ENCODE results near the gene RASGRF1.

RASGRF1 gene

DNA sequence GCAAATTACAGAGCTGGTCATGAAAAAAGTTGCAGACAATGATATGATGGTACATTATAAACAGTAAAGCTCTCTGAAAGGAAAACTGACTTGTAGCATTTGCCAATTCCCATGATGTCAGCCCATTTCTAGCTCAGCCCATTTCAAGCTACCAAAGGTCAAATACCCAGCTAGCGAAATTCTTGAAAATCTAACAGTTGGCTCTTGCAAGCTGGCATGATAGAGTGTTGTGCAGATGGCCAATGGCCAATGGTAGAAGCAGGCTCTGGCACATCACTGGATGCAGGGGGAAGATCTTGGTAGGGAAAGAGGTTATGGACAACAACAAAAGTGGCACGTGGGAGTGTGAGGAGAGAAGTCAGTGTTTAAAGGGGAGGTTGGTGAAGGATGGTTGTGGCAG is 36.7 kb downstream of the RASGRF1 start:
- no peak overlapping the region for H3K4me2 ChIP-seq
- no peaks in the 10 kb centered on the region for H3K4me1 ChIP-seq (ENCODE audit: low read depth, poor library complexity, severe bottlenecking)
- no peaks in the 10 kb centered on the region for H3K36me3 ChIP-seq (ENCODE audit: insufficient read depth)

DNA sequence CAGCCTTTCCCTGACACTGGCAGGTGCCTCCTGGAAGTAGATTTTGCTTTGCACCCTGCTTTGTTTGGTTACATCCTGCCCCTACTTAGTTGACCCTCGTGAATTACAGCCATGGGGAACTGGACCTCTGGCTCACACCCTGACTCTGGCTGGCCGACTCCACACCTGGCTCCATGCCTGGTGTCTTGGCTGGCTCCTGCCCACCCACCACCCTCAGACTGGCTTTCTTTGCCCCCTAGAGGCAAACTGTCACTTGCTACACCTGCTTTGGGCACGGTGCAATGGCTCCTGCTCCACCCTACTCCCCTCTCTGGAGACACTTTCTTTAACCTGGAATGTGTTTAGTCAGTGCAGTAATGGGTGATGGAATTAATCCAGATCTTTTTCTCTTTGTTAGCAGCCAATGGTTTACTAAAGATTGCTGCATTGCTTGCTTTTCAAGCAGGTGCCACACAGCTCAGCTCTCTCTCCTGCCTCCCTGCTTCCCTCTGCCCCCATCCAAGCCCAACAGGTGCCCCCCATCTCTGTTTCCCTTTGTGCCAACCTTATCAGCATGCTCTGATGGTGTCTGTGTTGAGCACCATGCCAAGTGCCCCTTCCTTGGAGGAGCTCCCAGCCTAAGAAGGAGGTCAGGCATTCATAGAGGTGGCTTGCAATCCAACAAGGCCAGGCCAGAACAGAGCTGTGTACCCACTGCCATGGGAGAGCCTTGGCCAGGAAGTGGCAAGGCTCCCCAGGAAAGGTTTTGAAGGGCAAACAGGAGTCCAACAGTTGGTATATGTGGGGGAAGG is 38.4 kb downstream of the RASGRF1 start:
- H3K4me1 ChIP-seq (ENCODE audit: low read depth, poor library complexity, severe bottlenecking): no peaks in the 10 kb centered on the region

More for the DNA sequence above, 36.7 kb downstream of the RASGRF1 start:
- TF ChIP-seq, protein P1, sequence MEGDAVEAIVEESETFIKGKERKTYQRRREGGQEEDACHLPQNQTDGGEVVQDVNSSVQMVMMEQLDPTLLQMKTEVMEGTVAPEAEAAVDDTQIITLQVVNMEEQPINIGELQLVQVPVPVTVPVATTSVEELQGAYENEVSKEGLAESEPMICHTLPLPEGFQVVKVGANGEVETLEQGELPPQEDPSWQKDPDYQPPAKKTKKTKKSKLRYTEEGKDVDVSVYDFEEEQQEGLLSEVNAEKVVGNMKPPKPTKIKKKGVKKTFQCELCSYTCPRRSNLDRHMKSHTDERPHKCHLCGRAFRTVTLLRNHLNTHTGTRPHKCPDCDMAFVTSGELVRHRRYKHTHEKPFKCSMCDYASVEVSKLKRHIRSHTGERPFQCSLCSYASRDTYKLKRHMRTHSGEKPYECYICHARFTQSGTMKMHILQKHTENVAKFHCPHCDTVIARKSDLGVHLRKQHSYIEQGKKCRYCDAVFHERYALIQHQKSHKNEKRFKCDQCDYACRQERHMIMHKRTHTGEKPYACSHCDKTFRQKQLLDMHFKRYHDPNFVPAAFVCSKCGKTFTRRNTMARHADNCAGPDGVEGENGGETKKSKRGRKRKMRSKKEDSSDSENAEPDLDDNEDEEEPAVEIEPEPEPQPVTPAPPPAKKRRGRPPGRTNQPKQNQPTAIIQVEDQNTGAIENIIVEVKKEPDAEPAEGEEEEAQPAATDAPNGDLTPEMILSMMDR (conservative IDR thresholded peaks at IDR 0.05; ENCODE audit: low read depth, low read length): no peak
- no peak overlapping the region for H3K9ac ChIP-seq
- H3K4me3 ChIP-seq (IDR thresholded peaks at IDR 0.05; ENCODE audit: insufficient read depth, low read depth, low read length): no peak overlapping the region
- H3K27ac ChIP-seq: no peak overlapping the region
- H4K20me1 ChIP-seq (ENCODE audit: insufficient read depth): no peaks in the 10 kb centered on the region
- H2AFZ ChIP-seq (ENCODE audit: low read depth): no peak overlapping the region
- H3K27me3 ChIP-seq (ENCODE audit: insufficient read depth, low read depth): no peaks in the 10 kb centered on the region
- H3K79me2 ChIP-seq (ENCODE audit: insufficient read depth, low read depth): no peaks in the 10 kb centered on the region

DNA sequence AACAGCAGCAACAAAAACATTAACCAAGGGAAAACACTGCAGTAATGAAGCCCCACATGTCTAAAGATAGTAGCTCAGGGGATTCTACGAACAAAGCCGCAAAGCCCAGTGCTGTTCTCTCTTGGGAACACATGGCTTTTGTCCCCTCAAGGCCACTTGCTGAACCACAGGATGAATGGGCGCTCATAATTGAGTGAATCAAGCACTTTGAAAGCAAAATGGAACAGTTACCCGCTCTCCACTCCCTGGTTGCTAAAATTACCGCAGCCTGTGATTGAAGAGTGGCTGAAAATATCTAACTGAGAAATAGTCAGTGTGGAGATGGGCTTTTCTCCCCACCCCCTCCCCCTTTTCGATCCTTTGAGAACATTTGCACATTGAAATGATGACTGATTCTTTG is 39.6 kb downstream of the RASGRF1 start:
- Histone ChIP-seq H2AFZ (ENCODE audit: low read depth) (no peak overlapping the region), H3K27ac (no peak overlapping the region), H3K36me3 (ENCODE audit: insufficient read depth) (no peaks in the 10 kb centered on the region), H4K20me1 (ENCODE audit: insufficient read depth) (no peaks in the 10 kb centered on the region), H3K79me2 (ENCODE audit: insufficient read depth, low read depth) (no peaks in the 10 kb centered on the region), H3K4me2 (no peak overlapping the region), H3K27me3 (ENCODE audit: insufficient read depth, low read depth) (no peaks in the 10 kb centered on the region), H3K4me1 (ENCODE audit: low read depth, poor library complexity, severe bottlenecking) (no peaks in the 10 kb centered on the region), H3K4me3 (IDR thresholded peaks at IDR 0.05; ENCODE audit: insufficient read depth, low read depth, low read length) (no peak overlapping the region), H3K9ac (no peak overlapping the region)
- TF ChIP-seq, protein P1 (conservative IDR thresholded peaks at IDR 0.05; ENCODE audit: low read depth, low read length): no peak

More for the DNA sequence above, 38.4 kb downstream of the RASGRF1 start:
- Histone ChIP-seq H3K36me3 (ENCODE audit: insufficient read depth) (no peaks in the 10 kb centered on the region), H3K79me2 (ENCODE audit: insufficient read depth, low read depth) (no peaks in the 10 kb centered on the region), H3K4me2 (no peak overlapping the region), H3K4me3 (IDR thresholded peaks at IDR 0.05; ENCODE audit: insufficient read depth, low read depth, low read length) (no peak overlapping the region), H3K9ac (no peak overlapping the region), H2AFZ (ENCODE audit: low read depth) (no peak overlapping the region), H3K27me3 (ENCODE audit: insufficient read depth, low read depth) (no peaks in the 10 kb centered on the region), H3K27ac (no peak overlapping the region), H4K20me1 (ENCODE audit: insufficient read depth) (no peaks in the 10 kb centered on the region)
- TF ChIP-seq, protein P1 (conservative IDR thresholded peaks at IDR 0.05; ENCODE audit: low read depth, low read length): no peak

DNA sequence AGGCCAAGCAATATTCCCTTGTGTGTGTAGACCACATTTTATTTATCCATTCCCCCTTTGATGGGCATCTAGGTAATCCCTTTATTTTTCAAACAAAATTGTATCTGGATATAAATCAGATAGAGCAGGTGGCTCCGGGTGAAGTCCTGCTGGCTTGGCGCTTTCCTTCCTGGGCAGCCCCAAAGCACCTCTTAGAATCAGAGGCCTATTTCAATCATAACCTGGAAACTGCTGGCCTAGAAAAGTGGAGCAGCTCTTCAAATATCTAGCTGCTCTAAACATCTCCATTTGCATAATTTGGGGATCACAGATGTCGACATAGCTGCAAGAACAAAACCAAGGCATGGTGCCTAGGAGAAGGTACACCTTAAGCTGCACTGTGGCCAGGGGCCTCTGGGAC is 40.2 kb downstream of the RASGRF1 start:
- Histone ChIP-seq H3K36me3 (ENCODE audit: insufficient read depth) (no peaks in the 10 kb centered on the region), H3K9ac (no peak overlapping the region), H2AFZ (ENCODE audit: low read depth) (no peak overlapping the region), H3K4me2 (no peak overlapping the region), H3K79me2 (ENCODE audit: insufficient read depth, low read depth) (no peaks in the 10 kb centered on the region), H3K27me3 (ENCODE audit: insufficient read depth, low read depth) (no peaks in the 10 kb centered on the region), H3K27ac (no peak overlapping the region), H3K4me1 (ENCODE audit: low read depth, poor library complexity, severe bottlenecking) (no peaks in the 10 kb centered on the region), H3K4me3 (IDR thresholded peaks at IDR 0.05; ENCODE audit: insufficient read depth, low read depth, low read length) (no peak overlapping the region), H4K20me1 (ENCODE audit: insufficient read depth) (no peaks in the 10 kb centered on the region)
- TF ChIP-seq, protein P1 (conservative IDR thresholded peaks at IDR 0.05; ENCODE audit: low read depth, low read length): no peak
